IMR-90 (cell line): Measurements from ENCODE around the gene PIP4K2A. TPM values are rescaled to one million over a fixed set of nuclear protein-coding genes. Genes with fewer than 3 reads are reported as not detected.

Experiments used
- ATAC-seq: fragments of 200-7000 bp; cut with Tn5 transposase; 2 replicates; pipeline ENCODE4 v1.9.1; 2020; ENCODE audit warnings: low read depth, mild to moderate bottlenecking, moderate library complexity
- BruUV-seq: library from RNA; stranded (reverse); fragments of 400-500 nt; replicated peaks from 2 replicates; lab custom pipeline; 2021; lab: Mats Ljungman, UMichigan
- CTCF ChIA-PET: fragments of 300-600 bp; formaldehyde crosslinking; extraction: SDS; loops from one replicate; lab custom pipeline; 2021; ENCODE audit warnings: antibody characterized with exemption; lab: Yijun Ruan, JAX
- POLR2A ChIA-PET: fragments of 300-600 bp; sonication (Branson Sonifier 250); formaldehyde crosslinking; loops from one replicate; lab custom pipeline; 2022; ENCODE audit warnings: antibody characterized with exemption; ENCODE audit not compliant: unreplicated experiment; lab: Charles Lee
- DNase-seq: peaks from one replicate; pipeline ENCODE4 v3.0.0; 2013
- H2AFZ ChIP-seq: replicated peaks from 2 replicates; pipeline ENCODE3; 2013; ENCODE audit warnings: low read length, mild to moderate bottlenecking; ENCODE audit not compliant: poor library complexity
- H2AK5ac ChIP-seq: 2 replicates; pipeline ENCODE4 v1.6.1; 2013; ENCODE audit warnings: low read depth, low read length, inconsistent platforms
- H2AK9ac ChIP-seq: replicated peaks from 2 replicates; pipeline ENCODE3; 2013; ENCODE audit warnings: mild to moderate bottlenecking, low read depth, low read length, moderate library complexity; ENCODE audit not compliant: poor library complexity
- H2BK120ac ChIP-seq: 2 replicates; pipeline ENCODE4 v1.6.1; 2013; ENCODE audit warnings: low read depth, low read length, inconsistent platforms
- H2BK15ac ChIP-seq: 3 replicates; pipeline ENCODE4 v1.6.1; 2013; ENCODE audit warnings: low read depth, low read length, inconsistent platforms
- H2BK20ac ChIP-seq: 2 replicates; pipeline ENCODE4 v1.6.1; 2013; ENCODE audit warnings: low read depth, mild to moderate bottlenecking, inconsistent platforms, low read length, moderate library complexity
- H2BK5ac ChIP-seq: 2 replicates; pipeline ENCODE4 v1.6.1; 2013; ENCODE audit warnings: mild to moderate bottlenecking, low read depth, low read length, inconsistent platforms; ENCODE audit not compliant: poor library complexity, severe bottlenecking
- H3K14ac ChIP-seq: replicated peaks from 2 replicates; pipeline ENCODE4 v1.6.1; 2013; ENCODE audit warnings: low read depth, low read length, inconsistent platforms
- H3K18ac ChIP-seq: 2 replicates; pipeline ENCODE4 v1.6.1; 2013; ENCODE audit warnings: low read depth, low read length, control low read depth
- H3K23ac ChIP-seq: 2 replicates; pipeline ENCODE4 v1.6.1; 2013; ENCODE audit warnings: low read depth, low read length, inconsistent platforms
- H3K27ac ChIP-seq: 2 replicates; pipeline ENCODE4 v1.5.1; 2013; ENCODE audit warnings: mild to moderate bottlenecking, control low read depth, low read length; ENCODE audit not compliant: insufficient read depth
- H3K27me3 ChIP-seq: 2 replicates; pipeline ENCODE4 v1.6.1; 2013; ENCODE audit warnings: low read length; ENCODE audit not compliant: control insufficient read depth, insufficient read depth
- H3K36me3 ChIP-seq: 2 replicates; pipeline ENCODE4 v1.6.1; 2013; ENCODE audit warnings: low read length, mixed read lengths; ENCODE audit not compliant: control insufficient read depth, insufficient read depth
- H3K4ac ChIP-seq: 2 replicates; pipeline ENCODE4 v1.6.1; 2013; ENCODE audit warnings: low read depth, low read length, inconsistent platforms
- H3K4me1 ChIP-seq: 2 replicates; pipeline ENCODE4 v1.6.1; 2013; ENCODE audit warnings: low read length, mixed read lengths; ENCODE audit not compliant: control insufficient read depth, insufficient read depth
- H3K4me2 ChIP-seq: 2 replicates; pipeline ENCODE4 v1.6.1; 2013; ENCODE audit warnings: low read depth, mild to moderate bottlenecking, control low read depth, low read length, moderate library complexity
- H3K4me3 ChIP-seq: 2 replicates; pipeline ENCODE4 v1.5.1; 2013; ENCODE audit warnings: low read depth, mild to moderate bottlenecking, control low read depth, low read length, moderate library complexity; ENCODE audit not compliant: insufficient read depth
- H3K56ac ChIP-seq: 2 replicates; pipeline ENCODE4 v1.6.1; 2013; ENCODE audit warnings: low read length, inconsistent platforms; ENCODE audit not compliant: insufficient read depth; ENCODE audit errors: extremely low read depth
- H3K79me1 ChIP-seq, 2 experiments: 2 replicates each; pipeline ENCODE4 v1.6.1; 2013; ENCODE audit warnings: low read length in 2 of 2, inconsistent platforms in 1 of 2, low read depth in 1 of 2
- H3K9ac ChIP-seq: 2 replicates; pipeline ENCODE4 v1.6.1; 2013; ENCODE audit warnings: low read depth, low read length, control low read depth
- H3K9me1 ChIP-seq: 2 replicates; pipeline ENCODE4 v1.6.1; 2013; ENCODE audit warnings: low read length, inconsistent platforms; ENCODE audit not compliant: insufficient read depth
- H3K9me3 ChIP-seq: 2 replicates; pipeline ENCODE4 v1.6.1; 2013; ENCODE audit warnings: low read length; ENCODE audit not compliant: control insufficient read depth, insufficient read depth
- H4K20me1 ChIP-seq: 2 replicates; pipeline ENCODE4 v1.6.1; 2013; ENCODE audit warnings: low read length, inconsistent platforms; ENCODE audit not compliant: insufficient read depth
- H4K5ac ChIP-seq: 2 replicates; pipeline ENCODE4 v1.6.1; 2013; ENCODE audit warnings: mild to moderate bottlenecking, low read depth, low read length, control low read depth
- H4K8ac ChIP-seq, 2 experiments: 2 replicates each; pipeline ENCODE4 v1.6.1; 2013; ENCODE audit warnings: low read depth in 2 of 2, low read length in 2 of 2, control low read depth in 1 of 2, inconsistent platforms in 1 of 2
- H4K91ac ChIP-seq: 2 replicates; pipeline ENCODE4 v1.6.1; 2013; ENCODE audit warnings: low read depth, low read length, inconsistent platforms; ENCODE audit not compliant: insufficient read depth
- CHD1 ChIP-seq: IDR thresholded peaks from 2 replicates; pipeline ENCODE4 v1.6.1; 2012; ENCODE audit warnings: low read depth, low read length, improper control_type of control experiment
- WGBS, 2 experiments: methylation state at CpG; one replicate each; pipeline versions ENCODE4 v1.1.5 to v1.1.7; 2013; ENCODE audit warnings: missing lambda C conversion rate in 2 of 2; ENCODE audit not compliant: insufficient read length in 1 of 2; ENCODE audit errors: extremely low coverage in 2 of 2; 5-methylcytosine and 5-hydroxymethylcytosine counted together
- dilution Hi-C: fragments of 300-500 bp; cut with HindIII; formaldehyde crosslinking; loops from one replicate; pipeline ENCODE4 v1.14.3; 2018; ENCODE audit warnings: low sequenced_read_pairs; ENCODE audit not compliant: unreplicated experiment
- in situ Hi-C: fragments of 300-500 bp; cut with MboI; formaldehyde crosslinking; loops from 3 replicates; pipeline ENCODE4 v1.14.3; 2019; ENCODE audit warnings: low sequenced_read_pairs, inconsistent platforms, mixed read lengths
- intact Hi-C: fragments of 100-400 bp; cut with micrococcal nuclease; formaldehyde crosslinking; loops from 2 replicates; pipeline ENCODE4 v1.10.0; 2022
- polyA plus RNA-seq, 3 experiments: library from polyadenylated mRNA; depleted of rRNA; stranded (reverse); fragments of >200 nt; gene quantifications; 2 replicates each; pipeline ENCODE4 v1.2.3, GENCODE V29; 2012; ENCODE audit warnings: low replicate concordance in 1 of 3
- total RNA-seq: library from RNA; depleted of rRNA; stranded (reverse); fragments of >200 nt; gene quantifications from 2 replicates; pipeline ENCODE4 v1.2.3, GENCODE V29; 2012

The PIP4K2A gene
- total and polyA plus RNA-seq, 2 of the 4 experiments (the other 2 are of a cell fraction) = 9.8 to 18.1 TPM

DNA sequence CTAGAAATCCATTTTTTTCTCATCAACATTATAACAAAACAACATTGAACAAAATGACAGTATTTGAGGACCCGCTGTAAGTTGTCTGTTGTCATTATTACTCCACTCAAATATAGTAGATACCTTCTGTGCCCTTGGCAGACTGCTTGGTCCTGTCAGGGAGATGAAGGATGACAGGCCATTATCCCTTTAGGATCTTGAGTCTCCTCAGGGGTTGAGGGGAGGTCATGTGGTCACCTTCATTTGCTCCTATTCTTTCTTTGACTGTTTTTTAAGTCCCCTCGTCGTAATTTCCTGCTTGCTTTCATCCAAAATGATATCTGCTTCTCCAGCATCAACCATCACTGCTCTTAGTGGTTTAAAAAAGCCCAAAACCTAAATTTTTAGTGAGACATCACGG lies 2.6 kb upstream of the PIP4K2A start:
- Histone ChIP-seq H3K36me3 (no peaks in the 10 kb centered on the region), H4K5ac (no peak overlapping the region), H3K4me3 (no peak overlapping the region), H3K4me1 (no peaks in the 10 kb centered on the region; the same call in 1 of the 2 replicates), H4K8ac (no peak overlapping the region), H3K18ac (no peak overlapping the region), H3K27me3 (no peaks in the 10 kb centered on the region; the same call in 1 of the 2 replicates), H2AFZ (no peak overlapping the region), H3K56ac (no peak overlapping the region), H3K27ac (no peak overlapping the region), H3K9me3 (no peaks in the 10 kb centered on the region), H2BK5ac (no peak overlapping the region), H2BK15ac (no peak overlapping the region), H2BK20ac (no peak overlapping the region), H3K23ac (no peak overlapping the region), H4K20me1 (peaks cover 11% of the 10 kb centered on the region), H3K9ac (no peak overlapping the region), H4K91ac (no peak overlapping the region), H3K4me2 (no peak overlapping the region), H3K14ac (no peak overlapping the region), H2AK5ac (no peak overlapping the region), H3K79me1 (peaks cover 4 to 10% of the 10 kb centered on the region in 2 experiments), H2AK9ac (no peak overlapping the region), H3K4ac (no peak overlapping the region), H3K9me1 (peaks cover 7% of the 10 kb centered on the region; the same call in 1 of the 2 replicates), H2BK120ac (no peak overlapping the region)
- no peak for DNase-seq
- in situ Hi-C loops = no loop called here
- TF ChIP-seq CHD1 = no peak
- intact Hi-C loops = loop anchor here (10.0 kb wide), 2 partner anchors 88 to 712 kb away; partner anchors contain the start of gene DNAJC1
- no peak for ATAC-seq
- BruUV-seq = no TSS peak
- CTCF ChIA-PET = no interaction called here
- no CpG with 5 or more reads among the region's 4 CpGs for WGBS, 2 experiments
- dilution Hi-C loops = no loop called here
- POLR2A ChIA-PET = no interaction called here
